Measurements from ENCODE around the gene SMG6. TPM values are rescaled to one million over a fixed set of nuclear protein-coding genes. Genes with fewer than 3 reads are reported as not detected.
A peak's percentile ranks its signal among the peaks of the same experiment; 100 is the strongest.

The SMG6 gene
- total RNA-seq, 2 donors from 2014 or later = 12.5 to 22.1 TPM

DNA sequence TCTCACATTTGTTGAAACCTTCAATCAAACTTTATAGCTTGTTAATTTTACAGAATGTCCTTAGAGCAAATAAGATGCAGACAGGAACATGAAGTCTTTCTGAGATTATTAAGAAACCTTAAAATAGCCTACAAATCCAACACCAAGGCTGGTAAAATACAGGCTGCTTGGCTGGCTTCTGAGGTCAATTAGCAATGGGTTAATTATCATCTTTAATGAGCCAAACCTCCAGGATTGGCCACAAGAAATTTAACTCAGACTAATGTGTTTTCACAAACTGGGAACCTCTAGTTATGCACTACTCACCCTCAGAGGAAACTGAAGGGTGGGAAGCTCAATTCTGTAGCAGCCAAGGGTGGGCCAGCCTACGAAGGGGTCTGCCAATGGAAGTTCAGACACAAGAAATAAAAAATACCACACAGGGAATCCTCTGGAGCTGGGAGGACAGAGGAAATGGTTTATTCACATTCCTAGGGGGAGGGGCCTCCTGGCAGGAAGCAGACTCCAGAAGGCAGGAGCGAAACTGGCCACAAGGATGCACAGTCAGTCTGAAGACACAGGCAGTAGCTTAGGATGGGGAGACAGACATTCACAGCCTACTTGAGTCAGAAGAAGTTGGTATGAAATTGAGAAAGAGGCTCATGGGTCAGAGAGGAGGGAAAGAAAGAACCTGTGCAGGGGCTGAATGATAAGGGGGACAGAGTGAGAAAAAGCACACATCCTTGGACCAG is 212.6 kb downstream of the SMG6 start:
- 51 to 82% methylated on average over 2 of the region's 2 CpGs for WGBS, 2 donors
- Histone ChIP-seq H3K4me3 (no peak overlapping the region), H3K9me3 (no peaks in the 10 kb centered on the region), H3K36me3 (replicated peaks in 1 of 2; ENCODE audit: insufficient read depth in 1 of 2, low read depth in 2 of 2) (no peaks in the 10 kb centered on the region), H3K27ac (peak overlapping the region in 1 of 4 donors; percentile 15), H3K4me1 (peaks cover 26% of the 10 kb centered on the region), H3K27me3 (no peaks in the 10 kb centered on the region)
- TF ChIP-seq, protein P1, sequence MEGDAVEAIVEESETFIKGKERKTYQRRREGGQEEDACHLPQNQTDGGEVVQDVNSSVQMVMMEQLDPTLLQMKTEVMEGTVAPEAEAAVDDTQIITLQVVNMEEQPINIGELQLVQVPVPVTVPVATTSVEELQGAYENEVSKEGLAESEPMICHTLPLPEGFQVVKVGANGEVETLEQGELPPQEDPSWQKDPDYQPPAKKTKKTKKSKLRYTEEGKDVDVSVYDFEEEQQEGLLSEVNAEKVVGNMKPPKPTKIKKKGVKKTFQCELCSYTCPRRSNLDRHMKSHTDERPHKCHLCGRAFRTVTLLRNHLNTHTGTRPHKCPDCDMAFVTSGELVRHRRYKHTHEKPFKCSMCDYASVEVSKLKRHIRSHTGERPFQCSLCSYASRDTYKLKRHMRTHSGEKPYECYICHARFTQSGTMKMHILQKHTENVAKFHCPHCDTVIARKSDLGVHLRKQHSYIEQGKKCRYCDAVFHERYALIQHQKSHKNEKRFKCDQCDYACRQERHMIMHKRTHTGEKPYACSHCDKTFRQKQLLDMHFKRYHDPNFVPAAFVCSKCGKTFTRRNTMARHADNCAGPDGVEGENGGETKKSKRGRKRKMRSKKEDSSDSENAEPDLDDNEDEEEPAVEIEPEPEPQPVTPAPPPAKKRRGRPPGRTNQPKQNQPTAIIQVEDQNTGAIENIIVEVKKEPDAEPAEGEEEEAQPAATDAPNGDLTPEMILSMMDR (IDR thresholded peaks at IDR 0.05) = no peak
- TF ChIP-seq POLR2A (IDR thresholded peaks at IDR 0.05) = no peak
- ATAC-seq (peak; percentile 28), DNase-seq (peak in 2 of 4 donors; percentile 35 to 53)
- intact Hi-C loops (cut with DNase I) = loop anchor here (10.0 kb wide), 1 partner anchor 154 kb away; no protein-coding TSS in a partner anchor

- Histone ChIP-seq H3K9me3 (no peaks in the 10 kb centered on the region), H3K27ac (no peak overlapping the region), H3K4me1 (peaks cover 24% of the 10 kb centered on the region), H3K27me3 (no peaks in the 10 kb centered on the region), H3K4me3 (no peak overlapping the region), H3K36me3 (replicated peaks in 1 of 2; ENCODE audit: insufficient read depth in 1 of 2, low read depth in 2 of 2) (no peaks in the 10 kb centered on the region)
- no peak for TF ChIP-seq POLR2A (IDR thresholded peaks at IDR 0.05)
- TF ChIP-seq, protein P1 (IDR thresholded peaks at IDR 0.05) = no peak
- no peak for DNase-seq
- no peak for ATAC-seq
- intact Hi-C loops (cut with DNase I) = loop anchor here (10.0 kb wide), 1 partner anchor 155 kb away; no protein-coding TSS in a partner anchor
- WGBS, 2 donors = 64 to 69% methylated on average over 9 of the region's 9 CpGs
Observed at GRCh38 chr17:2090210-2090641, 213.4 kb downstream of the SMG6 start.

GRCh38 chr17:2089021-2089422 is 214.6 kb downstream of the SMG6 start:
- H3K27me3 ChIP-seq = no peaks in the 10 kb centered on the region
- no peak for TF ChIP-seq POLR2A (IDR thresholded peaks at IDR 0.05)
- TF ChIP-seq, protein P1 (IDR thresholded peaks at IDR 0.05) = no peak
- H3K4me1 ChIP-seq = peaks cover 28% of the 10 kb centered on the region
- ATAC-seq = no peak
- no peaks in the 10 kb centered on the region for H3K36me3 ChIP-seq (replicated peaks in 1 of 2; ENCODE audit: insufficient read depth in 1 of 2, low read depth in 2 of 2)
- WGBS, 2 donors = 78 to 85% methylated on average over 7 to 8 of the region's 8 CpGs
- H3K9me3 ChIP-seq = no peaks in the 10 kb centered on the region
- DNase-seq = no peak
- intact Hi-C loops (cut with DNase I) = no loop called here
- peak overlapping the region in 3 of 4 donors; percentile 2 to 52 (median 48) for H3K27ac ChIP-seq
- H3K4me3 ChIP-seq = no peak overlapping the region

DNA sequence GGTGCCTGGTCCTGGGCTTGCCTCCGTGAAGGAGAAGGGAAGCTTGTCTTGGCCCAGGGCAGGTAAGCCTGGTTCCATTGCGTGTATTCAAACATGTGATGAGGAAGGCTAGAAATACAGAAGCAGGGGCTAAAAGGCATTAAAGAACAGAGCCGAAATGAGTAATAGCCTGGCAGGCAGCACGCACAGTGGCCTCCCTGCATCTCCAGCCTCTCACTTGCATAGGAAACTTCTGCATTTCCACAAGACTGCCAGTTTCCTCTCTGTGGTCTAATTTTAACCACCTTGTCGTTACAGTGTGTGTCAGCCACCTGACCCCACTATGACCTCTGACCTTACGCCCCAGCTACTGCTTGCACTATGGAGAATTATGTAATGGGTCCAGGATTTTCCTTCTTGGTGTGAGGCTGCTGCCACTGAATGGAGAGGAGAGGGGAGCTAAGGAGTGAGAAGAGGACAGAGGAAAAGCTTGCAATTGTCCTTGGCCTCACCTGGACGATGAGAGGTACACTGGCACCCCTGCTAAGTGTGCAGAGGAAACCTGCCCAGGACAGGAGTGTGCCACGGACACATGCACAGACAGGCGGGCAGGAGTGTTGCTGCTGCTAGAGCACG is 215.9 kb downstream of the SMG6 start:
- peak in 1 of 4 donors; percentile 73 for DNase-seq
- no peak for ATAC-seq

More for the DNA sequence above, 215.9 kb downstream of the SMG6 start:
- H3K27ac ChIP-seq = peak overlapping the region in 2 of 4 donors; percentile 44 to 49
- no peaks in the 10 kb centered on the region for H3K9me3 ChIP-seq
- H3K4me1 ChIP-seq = peaks cover 29% of the 10 kb centered on the region
- WGBS, 2 donors = 65 to 86% methylated on average over 10 of the region's 10 CpGs
- TF ChIP-seq, protein P1 (IDR thresholded peaks at IDR 0.05) = no peak
- TF ChIP-seq POLR2A (IDR thresholded peaks at IDR 0.05) = no peak
- H3K27me3 ChIP-seq = no peaks in the 10 kb centered on the region
- no peak overlapping the region for H3K4me3 ChIP-seq
- no peaks in the 10 kb centered on the region for H3K36me3 ChIP-seq (replicated peaks in 1 of 2; ENCODE audit: insufficient read depth in 1 of 2, low read depth in 2 of 2)
- intact Hi-C loops (cut with DNase I) = no loop called here
